ENCODE measurements around the gene ASTN2. TPM values are rescaled to one million over a fixed set of nuclear protein-coding genes. Genes with fewer than 3 reads are reported as not detected.

The ASTN2 gene
- total and polyA plus RNA-seq, 9 of the 15 experiments (the other 6 are each of a cell fraction or from before 2014, with no cell fraction given), result 0.56 to 3.5 (median 1.9) TPM

- TF ChIP-seq DPF2 (IDR thresholded peaks at IDR 0.05) (peak; percentile 80), RBM25 (IDR thresholded peaks at IDR 0.05; ENCODE audit: low read depth, low read length, severe bottlenecking) (no peak), RBFOX2 (IDR thresholded peaks at IDR 0.05; ENCODE audit: low read depth, low read length) (no peak), ZNF785 (CRISPR knock-in tag; IDR thresholded peaks at IDR 0.05) (no peak), FOXA1 (IDR thresholded peaks at IDR 0.05; ENCODE audit: borderline replicate concordance) (no peak), THRAP3 (IDR thresholded peaks at IDR 0.05; ENCODE audit: borderline replicate concordance) (no peak), CHD2 (IDR thresholded peaks at IDR 0.05; ENCODE audit: low read depth, low read length) (no peak), BCLAF1 (IDR thresholded peaks at IDR 0.05; ENCODE audit: borderline replicate concordance in 1 of 2, control insufficient read depth in 1 of 2, low read depth in 2 of 2, low read length in 1 of 2) (no peak), USF1 (CRISPR knock-in tag; IDR thresholded peaks at IDR 0.05) (no peak), SNIP1 (IDR thresholded peaks at IDR 0.05; ENCODE audit: low read depth) (no peak), THAP7 (CRISPR knock-in tag; IDR thresholded peaks at IDR 0.05) (no peak), ZNF282 (CRISPR knock-in tag; IDR thresholded peaks at IDR 0.05) (no peak), MCM5 (IDR thresholded peaks at IDR 0.05; ENCODE audit: low read depth) (no peak), ARID3A (IDR thresholded peaks at IDR 0.05; ENCODE audit: borderline replicate concordance, low read depth, low read length) (no peak), FOXK1 (CRISPR knock-in tag; IDR thresholded peaks at IDR 0.05; ENCODE audit: borderline replicate concordance) (no peak), CBFA2T3 (IDR thresholded peaks at IDR 0.05) (peak; percentile 31), GATAD2B (IDR thresholded peaks at IDR 0.05; ENCODE audit: borderline replicate concordance) (no peak), PPARD (CRISPR knock-in tag; IDR thresholded peaks at IDR 0.05) (no peak), ARNT (IDR thresholded peaks at IDR 0.05) (0 out of 4 replicates have a peak, but pooled peaks of 1 of the 2 experiments have one; percentile 22), ZC3H11A (IDR thresholded peaks at IDR 0.05; ENCODE audit: low read depth, low read length) (no peak), ZNF3 (CRISPR knock-in tag; IDR thresholded peaks at IDR 0.05) (no peak), MYC (IDR thresholded peaks at IDR 0.05; ENCODE audit: low read depth, low read length) (no peak), MYC (CRISPR knock-in tag; IDR thresholded peaks at IDR 0.05; ENCODE audit: borderline replicate concordance, low read depth) (no peak), RAD21 (CRISPR knock-in tag; conservative IDR thresholded peaks at IDR 0.05 in 1 of 2, IDR thresholded peaks at IDR 0.05 in 1 of 2) (no peak; a peak in 1 of 4 replicates), TCFL5 (CRISPR knock-in tag; conservative IDR thresholded peaks at IDR 0.05) (no peak), MCM3 (IDR thresholded peaks at IDR 0.05) (no peak)
Observed at GRCh38 chr9:116475201-116475600, 939.7 kb downstream of the ASTN2 start (continued).

Data from K562 (cell line).